Lung (tissue), 12 donors: ENCODE measurements around the gene LRTM2. TPM values are rescaled to one million over a fixed set of nuclear protein-coding genes. Genes with fewer than 3 reads are reported as not detected.
A peak's percentile ranks its signal among the peaks of the same experiment; 100 is the strongest.

ENCODE experiments used
- ATAC-seq: fragments of 200-7000 bp; cut with Tn5 transposase; one replicate; pipeline ENCODE4 v1.9.1; 2020; ENCODE audit warnings: moderate number of reproducible peaks; ENCODE audit not compliant: insufficient read depth, low FRiP score
- DNase-seq, 3 donors: peaks; one replicate each; pipeline ENCODE4 v3.0.0-alpha.2; 2013 to 2017
- H3K27ac ChIP-seq, 2 donors: one replicate each; pipeline ENCODE4 v1.5.1; 2013; ENCODE audit warnings: mild to moderate bottlenecking in 2 of 2, moderate library complexity in 2 of 2, control low read depth in 1 of 2, inconsistent platforms in 1 of 2, low read depth in 1 of 2, low read length in 1 of 2
- H3K27me3 ChIP-seq, 3 donors: one replicate each; pipeline ENCODE4 v1.5.1; 2013; ENCODE audit warnings: low read length in 2 of 3; ENCODE audit not compliant: control insufficient read depth in 3 of 3, insufficient read depth in 3 of 3
- H3K36me3 ChIP-seq, 4 donors: one replicate each; pipeline ENCODE4 v1.5.1; 2013; ENCODE audit warnings: low read length in 4 of 4, mild to moderate bottlenecking in 1 of 4, moderate library complexity in 1 of 4; ENCODE audit not compliant: control insufficient read depth in 4 of 4, insufficient read depth in 4 of 4
- H3K4me1 ChIP-seq, 5 donors: one replicate each; pipeline ENCODE4 v1.5.1; 2013; ENCODE audit warnings: low read length in 5 of 5, mild to moderate bottlenecking in 2 of 5, moderate library complexity in 1 of 5; ENCODE audit not compliant: control insufficient read depth in 5 of 5, insufficient read depth in 5 of 5
- H3K4me3 ChIP-seq: one replicate; pipeline ENCODE4 v1.5.1; 2013; ENCODE audit warnings: mild to moderate bottlenecking, control low read depth, moderate library complexity
- H3K9ac ChIP-seq, 2 donors: one replicate each; pipeline ENCODE4 v1.5.1; 2013; ENCODE audit warnings: low read length in 2 of 2, control low read depth in 1 of 2; ENCODE audit not compliant: insufficient read depth in 1 of 2
- H3K9me3 ChIP-seq, 4 donors: one replicate each; pipeline ENCODE4 v1.5.1; 2013; ENCODE audit warnings: low read length in 3 of 4, mild to moderate bottlenecking in 1 of 4, moderate library complexity in 1 of 4; ENCODE audit not compliant: control insufficient read depth in 4 of 4, insufficient read depth in 3 of 4
- CTCF ChIP-seq: IDR thresholded peaks from 2 replicates; pipeline ENCODE4 v1.5.1; 2012; ENCODE audit warnings: mild to moderate bottlenecking; ENCODE audit errors: control extremely low read depth, extremely low read depth
- WGBS, 2 donors: extraction: QIAGEN DNeasy Blood & Tissue Kit; methylation state at CpG; one replicate each; pipeline ENCODE4 v1.1.7; 2013; 5-methylcytosine and 5-hydroxymethylcytosine counted together
- polyA plus RNA-seq, 2 donors: library from polyadenylated mRNA; stranded (reverse); fragments of 200-250 nt; gene quantifications; one replicate each; pipeline ENCODE4 v1.2.1, GENCODE V29; 2013
- total RNA-seq, 2 donors: library from RNA; depleted of rRNA in 1 of 2; stranded (reverse); fragments of >200 nt in 1 of 2; gene quantifications; one replicate each; pipeline ENCODE4 v1.2.1, GENCODE V29; 2014 to 2021
- donor health status: control.
- donor health status: control.
- donor health status: Bipolar disorder and iron deficiency.
- donor health status: healthy.
- donor health status: DM: yes; HTN: yes; CAD: no.

LRTM2 gene
- total and polyA plus RNA-seq, 4 donors = 0.01 to 0.06 TPM; not detected in 2

- H3K4me3 ChIP-seq = no peak overlapping the region
- TF ChIP-seq CTCF = no peak
- H3K9ac ChIP-seq = no peak overlapping the region
- no peaks in the 10 kb centered on the region for H3K36me3 ChIP-seq
- WGBS, 2 donors = 67 to 82% methylated on average over 10 of the region's 10 CpGs
- no peak overlapping the region for H3K27ac ChIP-seq
- peaks cover 0 to 2% (median 0%) of the 10 kb centered on the region in 4 donors for H3K9me3 ChIP-seq
- DNase-seq (peak in 1 of 3 donors; percentile 7), ATAC-seq (no peak)
- H3K27me3 ChIP-seq = peaks cover 0 to 12% (median 2%) of the 10 kb centered on the region in 3 donors
- no peaks in the 10 kb centered on the region for H3K4me1 ChIP-seq
Observed at GRCh38 chr12:1844223-1844622, 23.9 kb downstream of the LRTM2 start.

GRCh38 chr12:1844661-1845409, 24.5 kb downstream of the LRTM2 start:
- H3K27me3 ChIP-seq = peaks cover 0 to 12% (median 2%) of the 10 kb centered on the region in 3 donors
- H3K4me1 ChIP-seq = no peaks in the 10 kb centered on the region
- no peak overlapping the region for H3K4me3 ChIP-seq
- H3K27ac ChIP-seq = no peak overlapping the region
- H3K9me3 ChIP-seq = peaks cover 0 to 2% (median 0%) of the 10 kb centered on the region in 4 donors
- H3K36me3 ChIP-seq = no peaks in the 10 kb centered on the region
- DNase-seq = peak in 1 of 3 donors; percentile 4
- WGBS, 2 donors = 50 to 59% methylated on average over 12 of the region's 12 CpGs
- no peak overlapping the region for H3K9ac ChIP-seq
- ATAC-seq = no peak
- TF ChIP-seq CTCF = no peak

- DNase-seq = peak in 1 of 3 donors; percentile 7
- H3K27me3 ChIP-seq = peaks cover 0 to 12% (median 2%) of the 10 kb centered on the region in 3 donors
Observed at GRCh38 chr12:1845427-1845826, 25.1 kb downstream of the LRTM2 start.

More at GRCh38 chr12:1845427-1845826, 25.1 kb downstream of the LRTM2 start:
- Histone ChIP-seq H3K9me3 (peaks cover 0 to 2% (median 0%) of the 10 kb centered on the region in 4 donors), H3K36me3 (no peaks in the 10 kb centered on the region), H3K9ac (no peak overlapping the region), H3K27ac (no peak overlapping the region), H3K4me1 (no peaks in the 10 kb centered on the region), H3K4me3 (no peak overlapping the region)
- 85 to 90% methylated on average over 14 of the region's 14 CpGs for WGBS, 2 donors
- no peak for TF ChIP-seq CTCF
- no peak for ATAC-seq
